Heart right ventricle (tissue), 16 donors: ENCODE measurements around the gene ATXN1. TPM values are rescaled to one million over a fixed set of nuclear protein-coding genes. Genes with fewer than 3 reads are reported as not detected.
"Not testable (repeated sequence)": the region's sequence is repeated elsewhere in the genome, so short reads cannot be mapped to it uniquely, and the experiment has no call there.

Experiments used
- ATAC-seq, 8 donors: fragments of 200-7000 bp; cut with Tn5 transposase; one replicate each; pipeline ENCODE4 v1.9.1; 2020; ENCODE audit warnings: mild to moderate bottlenecking in 8 of 8, moderate library complexity in 8 of 8, moderate number of reproducible peaks in 1 of 8
- DNase-seq, 2 donors: peaks; one replicate each; pipeline ENCODE4 v3.0.0-alpha.2; 2020
- H3K27ac ChIP-seq, 10 donors: fragments of 200-600 bp; sonication (generic) in 2 of 10; one replicate each; pipeline versions ENCODE4 v1.5.0 to v1.8.0; 2020 to 2022; ENCODE audit warnings: mild to moderate bottlenecking in 3 of 10
- H3K27me3 ChIP-seq, 7 donors: fragments of 200-600 bp; one replicate each; pipeline ENCODE4 v1.8.0; 2021 to 2022; ENCODE audit warnings: mild to moderate bottlenecking in 2 of 7
- H3K36me3 ChIP-seq, 9 donors: fragments of 200-600 bp; sonication (generic) in 1 of 9; one replicate each; pipeline versions ENCODE4 v1.5.0 to v1.8.0; 2020 to 2022; ENCODE audit warnings: mild to moderate bottlenecking in 2 of 9
- H3K4me1 ChIP-seq, 9 donors: fragments of 200-600 bp; sonication (generic) in 1 of 9; one replicate each; pipeline versions ENCODE4 v1.5.0 to v1.8.0; 2020 to 2022; ENCODE audit warnings: mild to moderate bottlenecking in 4 of 9
- H3K4me3 ChIP-seq, 10 donors: fragments of 200-600 bp; sonication (generic) in 2 of 10; one replicate each; pipeline versions ENCODE4 v1.5.0 to v1.8.0; 2020 to 2022; ENCODE audit warnings: mild to moderate bottlenecking in 7 of 10, moderate library complexity in 2 of 10
- H3K9me3 ChIP-seq, 11 donors: fragments of 200-600 bp in 10 of 11; sonication (generic) in 2 of 11; one replicate each; pipeline versions ENCODE4 v1.5.0 to v1.8.0; 2013 to 2022; ENCODE audit warnings: mild to moderate bottlenecking in 2 of 11, control low read depth in 1 of 11, moderate library complexity in 1 of 11
- WGBS, 2 donors: extraction: QIAGEN DNeasy Blood & Tissue Kit; methylation state at CpG; one replicate each; pipeline ENCODE4 v1.1.7; 2013; ENCODE audit warnings: inconsistent platforms in 1 of 2; 5-methylcytosine and 5-hydroxymethylcytosine counted together
- intact Hi-C, 10 donors: fragments of 100-400 bp; cut with DNase I; formaldehyde crosslinking; loops; one replicate each; pipeline versions ENCODE4 v1.11.1 to v1.14.2; 2022
- polyA plus RNA-seq, 2 donors: library from polyadenylated mRNA; stranded (reverse); fragments of 200-250 nt; gene quantifications; one replicate each; pipeline ENCODE4 v1.2.3, GENCODE V29; 2013
- total RNA-seq, 10 donors: library from RNA; stranded (reverse); fragmentation: NEBNext Ultra II Directional in 3 of 10; extraction: Animal tissue kit (Norgen Biotek cat#: 25700) in 3 of 10; gene quantifications; one replicate each; pipeline versions ENCODE4 v1.2.1 to v1.2.4, GENCODE V29; 2021 to 2023
- TF ChIP-seq, protein P1 (sequence below), 9 donors: fragments of 200-600 bp; sonication (generic) in 2 of 9; IDR thresholded peaks; one replicate each; pipeline versions ENCODE4 v1.5.0 to v1.8.0; 2021 to 2022; ENCODE audit warnings: antibody characterized with exemption in 9 of 9, mild to moderate bottlenecking in 5 of 9, moderate library complexity in 1 of 9
- donor health status: Arrhythmogenic right ventricular cardiomyopathy.
- donor health status: ischemic (EF 13 %, LVEDD 7.1; RV severe dilation, severe dysfunction).
- donor health status: healthy with polysubstance abuse.
- donor health status: DM: no; HTN: yes; CAD: no.
- donor health status: DM: no; HTN: no; CAD: no.
- donor health status: ischemic (EF 25% LVEDD 6.9; RV normal size, moderate dysfunction).
- donor health status: ischemic (EF 25% LVEDD 5.7; RV mildly dilated, moderate dysfunction).
- donor health status: healthy.
- donor health status: DM: yes; HTN: yes; CAD: no.
- donor health status: Ischemic cardiomyopathy.
- donor health status: ischemic (EF 35%, LVEDD 5.7; RV mildly dilated, moderate dysfunction).
- donor health status: nonischemic (EF 11% LVEDD 7.7; RV severe dilation, severe dysfunction).
- donor health status: DM: yes; HTN: yes; CAD: no.
- donor health status: PGD.
- donor health status: ischemic (EF 29% LVEDD 5.4; RV normal size, mild dysfunction).
- donor health status: nonischemic (EF 23%, LVEDD 6.1; RV moderate dilation, normal function).

ATXN1 gene
- total and polyA plus RNA-seq, 12 donors, result 4.1 to 46.5 (median 40.3) TPM

DNA sequence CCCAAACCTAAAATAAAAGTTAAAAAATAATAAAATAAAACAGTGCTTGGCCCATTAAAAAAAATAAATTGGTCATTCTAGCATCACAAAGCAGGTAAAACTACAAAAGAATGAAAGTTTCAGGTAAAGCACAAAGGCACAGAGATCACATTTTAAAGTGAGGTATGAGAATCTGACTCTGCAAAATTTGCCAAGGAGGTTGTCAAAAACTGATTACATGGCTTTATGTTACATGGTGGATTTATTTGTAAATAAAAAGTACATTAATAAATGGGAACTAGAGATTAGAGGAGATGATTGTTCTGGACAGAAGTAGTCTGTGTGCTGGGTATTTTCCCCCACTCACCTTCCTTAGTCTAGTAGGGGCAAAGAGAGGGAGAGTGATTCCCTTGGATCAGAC lies 24.2 kb upstream of the ATXN1 start:
- no peaks in the 10 kb centered on the region for H3K36me3 ChIP-seq
- DNase-seq (no peak), ATAC-seq (no peak)
- no peak overlapping the region for H3K4me3 ChIP-seq
- peaks cover 0 to 19% (median 8%) of the 10 kb centered on the region in 9 donors for H3K4me1 ChIP-seq
- H3K27me3 ChIP-seq, result no peaks in the 10 kb centered on the region
- peaks cover 0 to 7% (median 0%) of the 10 kb centered on the region in 11 donors for H3K9me3 ChIP-seq
- intact Hi-C loops, result no loop called here
- TF ChIP-seq, protein P1, sequence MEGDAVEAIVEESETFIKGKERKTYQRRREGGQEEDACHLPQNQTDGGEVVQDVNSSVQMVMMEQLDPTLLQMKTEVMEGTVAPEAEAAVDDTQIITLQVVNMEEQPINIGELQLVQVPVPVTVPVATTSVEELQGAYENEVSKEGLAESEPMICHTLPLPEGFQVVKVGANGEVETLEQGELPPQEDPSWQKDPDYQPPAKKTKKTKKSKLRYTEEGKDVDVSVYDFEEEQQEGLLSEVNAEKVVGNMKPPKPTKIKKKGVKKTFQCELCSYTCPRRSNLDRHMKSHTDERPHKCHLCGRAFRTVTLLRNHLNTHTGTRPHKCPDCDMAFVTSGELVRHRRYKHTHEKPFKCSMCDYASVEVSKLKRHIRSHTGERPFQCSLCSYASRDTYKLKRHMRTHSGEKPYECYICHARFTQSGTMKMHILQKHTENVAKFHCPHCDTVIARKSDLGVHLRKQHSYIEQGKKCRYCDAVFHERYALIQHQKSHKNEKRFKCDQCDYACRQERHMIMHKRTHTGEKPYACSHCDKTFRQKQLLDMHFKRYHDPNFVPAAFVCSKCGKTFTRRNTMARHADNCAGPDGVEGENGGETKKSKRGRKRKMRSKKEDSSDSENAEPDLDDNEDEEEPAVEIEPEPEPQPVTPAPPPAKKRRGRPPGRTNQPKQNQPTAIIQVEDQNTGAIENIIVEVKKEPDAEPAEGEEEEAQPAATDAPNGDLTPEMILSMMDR (IDR thresholded peaks at IDR 0.05), result no peak
- no peak overlapping the region for H3K27ac ChIP-seq

DNA sequence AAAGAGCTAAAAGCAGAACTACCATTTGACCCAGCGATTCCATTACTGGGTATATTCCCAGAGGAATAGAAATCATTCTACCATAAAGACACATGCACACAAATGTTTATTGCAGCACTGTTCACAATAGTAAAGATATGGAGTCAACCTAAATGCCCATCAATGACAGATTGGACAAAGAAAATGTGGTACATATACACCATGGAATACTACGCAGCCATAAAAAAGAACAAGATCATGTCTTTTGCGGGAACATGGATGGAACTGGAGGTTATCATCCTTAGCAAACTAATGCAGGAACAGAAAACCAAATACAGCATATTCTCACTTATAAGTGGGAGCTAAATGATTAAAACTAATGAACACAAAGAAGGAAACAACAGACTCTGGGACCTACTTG lies 23.7 kb upstream of the ATXN1 start:
- H3K4me3 ChIP-seq, DNase-seq, intact Hi-C loops, H3K9me3 ChIP-seq, H3K27ac ChIP-seq, ATAC-seq, H3K27me3 ChIP-seq, H3K36me3 ChIP-seq: not testable (repeated sequence)
- WGBS, 2 donors, result 80 to 100% methylated on average over 3 of the region's 3 CpGs
- H3K4me1 ChIP-seq, result peaks cover 0 to 19% (median 8%) of the 10 kb centered on the region in 9 donors

DNA sequence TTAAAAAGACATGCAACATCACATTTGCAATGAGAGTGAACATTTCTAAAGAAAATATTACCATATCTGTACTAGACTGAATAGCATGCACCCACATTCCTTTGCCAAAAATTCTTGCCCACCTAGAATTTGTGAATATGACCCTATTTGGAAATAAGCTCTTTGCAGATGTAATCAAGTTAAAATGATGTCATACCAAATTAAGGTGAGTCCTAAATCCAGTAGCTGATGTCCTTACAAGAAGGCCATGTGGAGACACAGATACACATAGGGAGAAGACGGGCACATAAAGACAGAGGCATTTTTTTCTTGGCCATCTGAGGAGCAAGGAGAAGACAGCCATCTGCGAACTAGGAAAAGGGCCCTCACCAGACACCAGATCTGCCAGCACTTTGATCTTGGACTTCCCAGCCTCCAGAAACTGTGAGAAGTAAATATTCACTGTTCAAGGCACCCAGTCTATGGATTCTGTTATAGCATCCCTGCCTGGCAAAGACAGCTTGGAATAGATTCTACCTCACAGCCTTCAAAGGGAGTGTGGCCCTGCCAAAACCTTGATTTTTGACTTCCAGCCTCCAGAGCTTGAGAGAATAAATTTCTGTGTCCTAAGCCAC lies 22.8 kb upstream of the ATXN1 start:
- Histone ChIP-seq H3K4me1 (peaks cover 0 to 19% (median 8%) of the 10 kb centered on the region in 9 donors), H3K27ac (no peak overlapping the region), H3K9me3 (peaks cover 0 to under 1% (median 0%) of the 10 kb centered on the region in 11 donors), H3K36me3 (no peaks in the 10 kb centered on the region), H3K27me3 (no peaks in the 10 kb centered on the region), H3K4me3 (no peak overlapping the region)
- DNase-seq (no peak), ATAC-seq (no peak)
- TF ChIP-seq, protein P1 (IDR thresholded peaks at IDR 0.05), result no peak
- WGBS, 2 donors, result 91 to 96% methylated on average over 2 of the region's 2 CpGs
- intact Hi-C loops, result no loop called here

DNA sequence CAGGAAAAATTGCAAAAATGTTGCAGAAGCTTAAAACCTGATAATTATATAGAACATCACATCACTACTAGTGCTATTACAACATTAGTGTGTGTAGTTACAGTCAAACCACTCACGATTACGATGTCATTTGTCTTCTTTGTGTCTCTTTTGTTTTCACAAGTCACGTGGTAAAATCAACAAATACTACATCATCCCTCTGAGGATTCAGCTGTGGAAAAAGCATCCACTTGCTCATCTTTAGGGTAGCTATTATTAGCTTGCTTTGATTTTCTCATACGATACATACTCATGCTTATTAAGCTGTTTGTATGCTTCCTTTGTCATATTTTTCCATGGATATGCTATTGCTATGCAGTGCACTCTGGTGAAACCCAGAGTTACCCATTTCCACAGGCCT lies 22.2 kb upstream of the ATXN1 start:
- 72 to 75% methylated on average over 4 of the region's 4 CpGs for WGBS, 2 donors
- DNase-seq (no peak), ATAC-seq (no peak)
- Histone ChIP-seq H3K36me3 (no peaks in the 10 kb centered on the region), H3K27me3 (no peaks in the 10 kb centered on the region), H3K4me1 (peaks cover 0 to 19% (median 8%) of the 10 kb centered on the region in 9 donors), H3K9me3 (no peaks in the 10 kb centered on the region), H3K4me3 (no peak overlapping the region), H3K27ac (no peak overlapping the region)
- intact Hi-C loops, result no loop called here
- TF ChIP-seq, protein P1 (IDR thresholded peaks at IDR 0.05), result no peak

DNA sequence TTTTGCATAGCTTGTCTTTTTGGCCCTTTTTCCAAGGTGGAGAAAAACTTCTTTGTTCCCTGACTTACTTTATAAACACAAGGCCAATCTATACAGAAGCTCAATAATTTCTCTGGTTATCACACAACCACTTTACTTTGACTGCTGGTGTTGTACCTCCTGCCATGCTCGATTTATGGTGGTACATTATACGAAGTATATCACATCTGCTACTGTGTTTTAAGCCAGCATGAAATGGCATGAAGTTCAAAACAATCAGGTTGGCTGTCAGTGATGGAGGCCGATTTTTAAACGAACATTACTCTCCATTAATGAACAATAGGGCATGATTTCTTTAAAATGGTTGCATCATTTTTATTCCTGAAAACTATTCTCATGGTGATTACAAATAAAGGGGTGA lies 21.0 kb upstream of the ATXN1 start:
- no peak for DNase-seq
- Histone ChIP-seq H3K4me1 (peaks cover 0 to 19% (median 8%) of the 10 kb centered on the region in 9 donors), H3K27ac (peak overlapping the region in 6 of 10 donors; percentile 8 to 85 (median 70)), H3K4me3 (no peak overlapping the region), H3K9me3 (peaks cover 0 to 4% (median 0%) of the 10 kb centered on the region in 11 donors), H3K36me3 (no peaks in the 10 kb centered on the region), H3K27me3 (no peaks in the 10 kb centered on the region)
- intact Hi-C loops, result no loop called here
- ATAC-seq, result no peak
- TF ChIP-seq, protein P1 (IDR thresholded peaks at IDR 0.05), result no peak
- WGBS, 2 donors, result 90 to 91% methylated on average over 4 of the region's 4 CpGs
